ENCODE data around the gene KIF16B.

The KIF16B gene

GRCh38 chr20:16290358-16290757 is 282.9 kb downstream of the KIF16B start:
- CTCF ChIA-PET, result no interaction called here
- no peaks in the 10 kb centered on the region for H3K36me3 ChIP-seq (ENCODE audit: control insufficient read depth in 2 of 2, insufficient read depth in 1 of 2, low read length in 2 of 2)
- no peak overlapping the region for H3K4me3 ChIP-seq (ENCODE audit: low read depth, low read length)
- no peaks in the 10 kb centered on the region for H3K4me1 ChIP-seq (ENCODE audit: control insufficient read depth, insufficient read depth, low read length)
- no peak overlapping the region for H3K27ac ChIP-seq (ENCODE audit: extremely low read depth, low read depth, low read length)
- POLR2A ChIA-PET, result no interaction called here
- TF ChIP-seq ZNF518A (tag by site-specific recombination; conservative IDR thresholded peaks at IDR 0.05; ENCODE audit: low read depth), result no peak
- no peak for TF ChIP-seq ZNF501 (tag by site-specific recombination; IDR thresholded peaks at IDR 0.05)
- TF ChIP-seq HIC1 (tag by site-specific recombination; IDR thresholded peaks at IDR 0.05), result no peak
- no peak for TF ChIP-seq OVOL3 (tag by site-specific recombination; IDR thresholded peaks at IDR 0.05)
- TF ChIP-seq KLF10 (tag by site-specific recombination; IDR thresholded peaks at IDR 0.05), result no peak
- no peak for TF ChIP-seq ZNF426 (tag by site-specific recombination; IDR thresholded peaks at IDR 0.05)
- no peak for TF ChIP-seq ZNF114 (tag by site-specific recombination; IDR thresholded peaks at IDR 0.05)
- TF ChIP-seq BCL11B (tag by site-specific recombination; IDR thresholded peaks at IDR 0.05; ENCODE audit: low read depth), result no peak
- no peak for TF ChIP-seq ZNF433 (tag by site-specific recombination; IDR thresholded peaks at IDR 0.05; ENCODE audit: low read depth)
- no peak for TF ChIP-seq GLIS2 (tag by site-specific recombination; IDR thresholded peaks at IDR 0.05)
- TF ChIP-seq ZNF777 (tag by site-specific recombination; IDR thresholded peaks at IDR 0.05; ENCODE audit: borderline replicate concordance), result no peak
- H3K9me3 ChIP-seq (ENCODE audit: control insufficient read depth, insufficient read depth, low read depth, low read length), result no peaks in the 10 kb centered on the region

GRCh38 chr20:16287776-16288175 is 285.5 kb downstream of the KIF16B start:
- no peaks in the 10 kb centered on the region for H3K36me3 ChIP-seq (ENCODE audit: control insufficient read depth in 2 of 2, insufficient read depth in 1 of 2, low read length in 2 of 2)
- no peaks in the 10 kb centered on the region for H3K9me3 ChIP-seq (ENCODE audit: control insufficient read depth, insufficient read depth, low read depth, low read length)
- no peak overlapping the region for H3K27ac ChIP-seq (ENCODE audit: extremely low read depth, low read depth, low read length)
- H3K4me1 ChIP-seq (ENCODE audit: control insufficient read depth, insufficient read depth, low read length), result no peaks in the 10 kb centered on the region
- no peak overlapping the region for H3K4me3 ChIP-seq (ENCODE audit: low read depth, low read length)
- ChIA-PET CTCF (no interaction called here), POLR2A (no interaction called here)
- no peak for TF ChIP-seq YY1 (tag by site-specific recombination; IDR thresholded peaks at IDR 0.05)

GRCh38 chr20:16286601-16287000 is 286.6 kb downstream of the KIF16B start:
- Histone ChIP-seq H3K36me3 (ENCODE audit: control insufficient read depth in 2 of 2, insufficient read depth in 1 of 2, low read length in 2 of 2) (no peaks in the 10 kb centered on the region), H3K9me3 (ENCODE audit: control insufficient read depth, insufficient read depth, low read depth, low read length) (no peaks in the 10 kb centered on the region), H3K27ac (ENCODE audit: extremely low read depth, low read depth, low read length) (no peak overlapping the region), H3K4me1 (ENCODE audit: control insufficient read depth, insufficient read depth, low read length) (no peaks in the 10 kb centered on the region), H3K4me3 (ENCODE audit: low read depth, low read length) (no peak overlapping the region)
- CTCF ChIA-PET, result no interaction called here
- POLR2A ChIA-PET, result no interaction called here
- no peak for TF ChIP-seq ZNF26 (tag by site-specific recombination; IDR thresholded peaks at IDR 0.05)
- no peak for TF ChIP-seq PATZ1 (tag by site-specific recombination; IDR thresholded peaks at IDR 0.05)
- TF ChIP-seq ZNF175 (tag by site-specific recombination; IDR thresholded peaks at IDR 0.05), result no peak
- TF ChIP-seq SP2 (tag by site-specific recombination; IDR thresholded peaks at IDR 0.05), result no peak
- TF ChIP-seq ZNF24 (tag by site-specific recombination; IDR thresholded peaks at IDR 0.05), result no peak
- TF ChIP-seq ZNF366 (tag by site-specific recombination; conservative IDR thresholded peaks at IDR 0.05), result no peak
- no peak for TF ChIP-seq ZNF580 (tag by site-specific recombination; IDR thresholded peaks at IDR 0.05)
- no peak for TF ChIP-seq ZSCAN23 (tag by site-specific recombination; IDR thresholded peaks at IDR 0.05)
- TF ChIP-seq IKZF3 (tag by site-specific recombination; IDR thresholded peaks at IDR 0.05), result no peak
- TF ChIP-seq ZNF302 (tag by site-specific recombination; IDR thresholded peaks at IDR 0.05; ENCODE audit: low read depth), result no peak
- TF ChIP-seq ZSCAN30 (tag by site-specific recombination; IDR thresholded peaks at IDR 0.05), result no peak

Measured in HEK293 (cell line).